ENCODE measurements around the gene C8B.

GRCh38 chr1:56916630-56917029 is 49.2 kb downstream of the C8B start:
- TF ChIP-seq EZH2phosphoT487 (IDR thresholded peaks at IDR 0.05; ENCODE audit: insufficient read depth, low read depth) (no peak), EZH2 (IDR thresholded peaks at IDR 0.05; ENCODE audit: insufficient read depth, poor library complexity, severe bottlenecking) (no peak)
